Measurements from ENCODE around the gene PAPLN.

Gene PAPLN

GRCh38 chr14:73285979-73286378 lies 48.7 kb downstream of the PAPLN start:
- H3K4me2 ChIP-seq (ENCODE audit: low read depth, low read length, poor library complexity, severe bottlenecking), result no peak overlapping the region
- no peak overlapping the region for H2AFZ ChIP-seq (ENCODE audit: low read depth, low read length, severe bottlenecking)
- no peaks in the 10 kb centered on the region for H3K9me2 ChIP-seq (replicated peaks; ENCODE audit: insufficient read depth, low read length)
- TF ChIP-seq EZH2phosphoT487 (conservative IDR thresholded peaks at IDR 0.05; ENCODE audit: low read length), result no peak
- TF ChIP-seq CTCF (IDR thresholded peaks at IDR 0.05; ENCODE audit: insufficient read depth, low read length, poor library complexity, severe bottlenecking), result no peak
- no peak overlapping the region for H3K4me3 ChIP-seq (ENCODE audit: insufficient read depth, low read length, poor library complexity, severe bottlenecking)
- H3K27me3 ChIP-seq (ENCODE audit: low read length), result no peaks in the 10 kb centered on the region
- no peaks in the 10 kb centered on the region for H3K9me3 ChIP-seq (ENCODE audit: insufficient read depth, low read length)
- peaks cover 10% of the 10 kb centered on the region; the same call in 1 of the 2 replicates for H3K36me3 ChIP-seq (ENCODE audit: low read length)
- no peaks in the 10 kb centered on the region for H4K20me1 ChIP-seq (ENCODE audit: low read depth, low read length)
- no peaks in the 10 kb centered on the region for H3F3A ChIP-seq (ENCODE audit: insufficient read depth)
- no peak overlapping the region for H3K27ac ChIP-seq (ENCODE audit: low read depth, low read length)
- H3K9ac ChIP-seq (ENCODE audit: low read length), result no peak overlapping the region
- no peaks in the 10 kb centered on the region for H3K79me2 ChIP-seq (ENCODE audit: insufficient read depth, low read length)

- Histone ChIP-seq H3K9me3 (ENCODE audit: insufficient read depth, low read length) (no peaks in the 10 kb centered on the region), H2AFZ (ENCODE audit: low read depth, low read length, severe bottlenecking) (no peak overlapping the region), H3F3A (ENCODE audit: insufficient read depth) (no peaks in the 10 kb centered on the region), H3K9me2 (replicated peaks; ENCODE audit: insufficient read depth, low read length) (no peaks in the 10 kb centered on the region), H3K36me3 (ENCODE audit: low read length) (peaks cover 8% of the 10 kb centered on the region; the same call in 1 of the 2 replicates), H3K9ac (ENCODE audit: low read length) (no peak overlapping the region), H4K20me1 (ENCODE audit: low read depth, low read length) (no peaks in the 10 kb centered on the region), H3K79me2 (ENCODE audit: insufficient read depth, low read length) (no peaks in the 10 kb centered on the region), H3K27ac (ENCODE audit: low read depth, low read length) (no peak overlapping the region), H3K4me2 (ENCODE audit: low read depth, low read length, poor library complexity, severe bottlenecking) (no peak overlapping the region), H3K4me3 (ENCODE audit: insufficient read depth, low read length, poor library complexity, severe bottlenecking) (no peak overlapping the region), H3K27me3 (ENCODE audit: low read length) (no peaks in the 10 kb centered on the region)
- TF ChIP-seq EZH2phosphoT487 (conservative IDR thresholded peaks at IDR 0.05; ENCODE audit: low read length) (no peak), CTCF (IDR thresholded peaks at IDR 0.05; ENCODE audit: insufficient read depth, low read length, poor library complexity, severe bottlenecking) (no peak)
These were observed 49.3 kb downstream of the PAPLN start for GRCh38 chr14:73286598-73286997.

- Histone ChIP-seq H3K9ac (ENCODE audit: low read length) (no peak overlapping the region), H4K20me1 (ENCODE audit: low read depth, low read length) (no peaks in the 10 kb centered on the region), H3K4me2 (ENCODE audit: low read depth, low read length, poor library complexity, severe bottlenecking) (no peak overlapping the region), H3K4me3 (ENCODE audit: insufficient read depth, low read length, poor library complexity, severe bottlenecking) (no peak overlapping the region), H3K36me3 (ENCODE audit: low read length) (peaks cover 8% of the 10 kb centered on the region; the same call in 1 of the 2 replicates), H2AFZ (ENCODE audit: low read depth, low read length, severe bottlenecking) (no peak overlapping the region), H3K79me2 (ENCODE audit: insufficient read depth, low read length) (no peaks in the 10 kb centered on the region), H3K27ac (ENCODE audit: low read depth, low read length) (no peak overlapping the region), H3F3A (ENCODE audit: insufficient read depth) (no peaks in the 10 kb centered on the region), H3K27me3 (ENCODE audit: low read length) (no peaks in the 10 kb centered on the region), H3K9me2 (replicated peaks; ENCODE audit: insufficient read depth, low read length) (no peaks in the 10 kb centered on the region), H3K9me3 (ENCODE audit: insufficient read depth, low read length) (no peaks in the 10 kb centered on the region)
- TF ChIP-seq CTCF (IDR thresholded peaks at IDR 0.05; ENCODE audit: insufficient read depth, low read length, poor library complexity, severe bottlenecking), result no peak
- TF ChIP-seq EZH2phosphoT487 (conservative IDR thresholded peaks at IDR 0.05; ENCODE audit: low read length), result no peak
These were observed 49.8 kb downstream of the PAPLN start for GRCh38 chr14:73287071-73287470.

Data from SU-DHL-6 (cell line).